Neural progenitor cell (in vitro differentiated cells): ENCODE results near the gene AGAP4.
"Not testable (repeated sequence)": the region's sequence is repeated elsewhere in the genome, so short reads cannot be mapped to it uniquely, and the experiment has no call there.

Experiments used
- CTCF ChIP-seq: fragments of 200-600 bp; sonication (generic); IDR thresholded peaks from 2 replicates; pipeline ENCODE4 v1.5.1; 2017; ENCODE audit warnings: antibody characterized with exemption, mild to moderate bottlenecking
- EZH2 ChIP-seq: fragments of 200-600 bp; sonication (generic); IDR thresholded peaks from 2 replicates; pipeline ENCODE4 v1.6.1; 2017; ENCODE audit warnings: antibody characterized with exemption, mild to moderate bottlenecking, moderate library complexity

GRCh38 chr10:45847400-45847799, at the start of gene AGAP4:
- TF ChIP-seq CTCF, EZH2: not testable (repeated sequence)
